Chondrocyte (in vitro differentiated cells): ENCODE results near the gene PPARG. TPM values are rescaled to one million over a fixed set of nuclear protein-coding genes. Genes with fewer than 3 reads are reported as not detected.
"Not testable (repeated sequence)": the region's sequence is repeated elsewhere in the genome, so short reads cannot be mapped to it uniquely, and the experiment has no call there.

ENCODE experiments used
- DNase-seq: peaks from one replicate; pipeline ENCODE4 v3.0.0; 2021; ENCODE audit warnings: mixed read lengths, low spot score
- H3K27ac Mint-ChIP-seq: one replicate; pipeline ENCODE4 v1.8.0; 2021; ENCODE audit warnings: mild to moderate bottlenecking, moderate library complexity, mixed read lengths; ENCODE audit not compliant: unreplicated experiment
- H3K27me3 Mint-ChIP-seq: 2 replicates; pipeline ENCODE4 v1.8.0; 2021; ENCODE audit warnings: low read depth, mixed read lengths
- H3K36me3 Mint-ChIP-seq: 2 replicates; pipeline ENCODE4 v1.8.0; 2021; ENCODE audit warnings: low read depth, mixed read lengths
- H3K4me1 Mint-ChIP-seq: 2 replicates; pipeline ENCODE4 v1.8.0; 2021; ENCODE audit warnings: low read depth, mild to moderate bottlenecking, mixed read lengths
- H3K4me3 Mint-ChIP-seq: one replicate; pipeline ENCODE4 v1.8.0; 2021; ENCODE audit warnings: mild to moderate bottlenecking, moderate library complexity, mixed read lengths; ENCODE audit not compliant: unreplicated experiment
- H3K9me3 Mint-ChIP-seq: 2 replicates; pipeline ENCODE4 v1.8.0; 2021; ENCODE audit warnings: low read depth, mixed read lengths
- total RNA-seq: library from RNA; stranded (reverse); gene quantifications from 3 replicates; pipeline ENCODE4 v1.2.1, GENCODE V29; 2021
- TF ChIP-seq, protein P1 (sequence below): fragments of 200-600 bp; sonication (generic); IDR thresholded peaks from 2 replicates; pipeline ENCODE4 v1.5.0; 2021; ENCODE audit warnings: antibody characterized with exemption, mild to moderate bottlenecking, moderate library complexity

PPARG gene
- total RNA-seq, 1 donor from 2014 or later = 9.2 TPM

DNA sequence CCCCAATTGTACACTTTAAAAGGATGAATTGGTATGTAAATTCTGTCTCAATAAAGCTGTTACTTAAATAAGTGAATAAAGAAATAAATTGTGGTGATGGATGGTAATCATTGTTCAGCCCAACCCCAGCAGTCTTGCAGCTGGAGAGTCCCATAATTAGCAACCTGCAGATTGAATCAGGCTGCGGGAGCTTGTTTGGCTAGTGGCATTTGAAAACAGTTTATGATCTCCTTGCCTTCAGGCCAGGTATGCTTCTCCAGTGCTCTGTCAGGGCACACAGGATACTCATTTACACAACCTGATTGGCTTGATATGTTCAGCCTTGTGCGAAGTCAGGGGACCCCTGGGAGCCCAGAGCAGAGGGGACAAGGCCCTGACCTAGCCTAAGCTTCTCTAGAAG is 178.9 kb downstream of the PPARG start:
- no peaks in the 10 kb centered on the region for H3K9me3 Mint-ChIP-seq
- H3K4me1 Mint-ChIP-seq = peaks cover 35% of the 10 kb centered on the region
- no peak for DNase-seq
- TF ChIP-seq, protein P1, sequence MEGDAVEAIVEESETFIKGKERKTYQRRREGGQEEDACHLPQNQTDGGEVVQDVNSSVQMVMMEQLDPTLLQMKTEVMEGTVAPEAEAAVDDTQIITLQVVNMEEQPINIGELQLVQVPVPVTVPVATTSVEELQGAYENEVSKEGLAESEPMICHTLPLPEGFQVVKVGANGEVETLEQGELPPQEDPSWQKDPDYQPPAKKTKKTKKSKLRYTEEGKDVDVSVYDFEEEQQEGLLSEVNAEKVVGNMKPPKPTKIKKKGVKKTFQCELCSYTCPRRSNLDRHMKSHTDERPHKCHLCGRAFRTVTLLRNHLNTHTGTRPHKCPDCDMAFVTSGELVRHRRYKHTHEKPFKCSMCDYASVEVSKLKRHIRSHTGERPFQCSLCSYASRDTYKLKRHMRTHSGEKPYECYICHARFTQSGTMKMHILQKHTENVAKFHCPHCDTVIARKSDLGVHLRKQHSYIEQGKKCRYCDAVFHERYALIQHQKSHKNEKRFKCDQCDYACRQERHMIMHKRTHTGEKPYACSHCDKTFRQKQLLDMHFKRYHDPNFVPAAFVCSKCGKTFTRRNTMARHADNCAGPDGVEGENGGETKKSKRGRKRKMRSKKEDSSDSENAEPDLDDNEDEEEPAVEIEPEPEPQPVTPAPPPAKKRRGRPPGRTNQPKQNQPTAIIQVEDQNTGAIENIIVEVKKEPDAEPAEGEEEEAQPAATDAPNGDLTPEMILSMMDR = no peak
- no peaks in the 10 kb centered on the region for H3K36me3 Mint-ChIP-seq
- no peak overlapping the region for H3K27ac Mint-ChIP-seq
- no peak overlapping the region for H3K4me3 Mint-ChIP-seq
- H3K27me3 Mint-ChIP-seq = no peaks in the 10 kb centered on the region

DNA sequence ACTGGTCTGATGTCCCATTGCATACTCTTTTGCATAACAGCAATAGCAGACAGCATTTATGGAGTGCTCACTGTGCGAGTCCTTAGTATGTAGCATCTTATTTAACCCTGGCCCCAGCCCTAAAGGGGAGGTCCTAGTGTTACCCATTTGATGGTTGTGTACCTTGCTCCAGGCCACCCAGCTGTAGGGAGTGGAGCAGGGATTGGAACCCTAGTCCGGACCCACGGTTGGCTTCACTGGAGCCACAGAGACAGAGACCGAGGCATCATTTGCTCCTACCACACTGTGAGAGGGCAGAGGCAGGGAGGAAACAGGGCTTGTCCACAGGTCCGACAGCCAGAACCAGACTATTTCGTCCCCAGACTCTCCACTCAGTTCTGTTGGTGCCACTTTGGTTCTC is 179.4 kb downstream of the PPARG start:
- TF ChIP-seq, protein P1 = no peak
- H3K27ac Mint-ChIP-seq = no peak overlapping the region

DNA sequence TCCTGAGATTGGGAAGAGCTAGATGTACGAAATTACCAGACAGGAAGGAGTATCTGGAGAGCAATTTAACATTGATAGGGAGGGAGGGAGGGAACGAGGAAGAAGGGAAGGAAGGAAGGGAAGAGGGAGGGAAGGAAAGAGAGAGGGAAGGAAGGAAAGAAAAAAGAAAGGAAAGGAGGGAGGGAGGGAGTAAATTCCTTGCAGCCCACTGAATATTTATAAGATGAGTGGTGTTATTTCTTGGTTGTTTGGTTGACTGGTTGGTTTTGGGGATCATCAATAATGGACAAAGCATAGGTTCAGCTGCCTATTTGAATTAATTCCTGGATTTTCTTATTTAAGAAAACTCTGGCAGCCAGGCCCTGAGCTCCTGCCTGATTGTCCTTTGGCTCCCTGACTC is 179.9 kb downstream of the PPARG start:
- TF ChIP-seq, protein P1 = no peak
- Mint-ChIP-seq H3K9me3 (no peaks in the 10 kb centered on the region), H3K27ac (no peak overlapping the region), H3K36me3 (no peaks in the 10 kb centered on the region), H3K27me3 (no peaks in the 10 kb centered on the region), H3K4me1 (peaks cover 35% of the 10 kb centered on the region), H3K4me3 (no peak overlapping the region)
- DNase-seq = no peak

More for the DNA sequence above, 179.4 kb downstream of the PPARG start:
- no peaks in the 10 kb centered on the region for H3K27me3 Mint-ChIP-seq
- no peak for DNase-seq
- H3K4me3 Mint-ChIP-seq = no peak overlapping the region
- H3K36me3 Mint-ChIP-seq = no peaks in the 10 kb centered on the region
- peaks cover 35% of the 10 kb centered on the region for H3K4me1 Mint-ChIP-seq
- H3K9me3 Mint-ChIP-seq = no peaks in the 10 kb centered on the region

DNA sequence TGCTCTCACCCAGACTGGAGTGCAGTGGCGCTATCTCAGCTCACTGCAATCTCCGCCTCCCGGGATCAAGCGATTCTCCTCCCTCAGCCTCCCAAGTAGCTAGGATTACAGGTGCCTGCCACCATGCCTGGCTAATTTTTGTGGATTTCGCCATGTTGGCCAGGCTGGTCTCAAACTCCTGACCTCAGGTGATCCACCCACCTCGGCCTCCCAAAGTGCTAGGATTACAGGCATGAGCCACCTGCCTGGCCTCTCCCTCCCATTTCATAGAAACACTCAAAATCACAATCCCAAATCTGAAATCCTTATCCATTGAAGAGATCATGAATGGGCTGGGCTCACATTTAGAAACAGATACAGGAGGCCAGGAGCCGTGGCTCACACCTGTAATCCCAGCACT is 180.4 kb downstream of the PPARG start:
- not testable (repeated sequence) for H3K36me3 Mint-ChIP-seq, DNase-seq, H3K27ac Mint-ChIP-seq, H3K27me3 Mint-ChIP-seq, H3K4me3 Mint-ChIP-seq, H3K9me3 Mint-ChIP-seq
- peaks cover 35% of the 10 kb centered on the region for H3K4me1 Mint-ChIP-seq

DNA sequence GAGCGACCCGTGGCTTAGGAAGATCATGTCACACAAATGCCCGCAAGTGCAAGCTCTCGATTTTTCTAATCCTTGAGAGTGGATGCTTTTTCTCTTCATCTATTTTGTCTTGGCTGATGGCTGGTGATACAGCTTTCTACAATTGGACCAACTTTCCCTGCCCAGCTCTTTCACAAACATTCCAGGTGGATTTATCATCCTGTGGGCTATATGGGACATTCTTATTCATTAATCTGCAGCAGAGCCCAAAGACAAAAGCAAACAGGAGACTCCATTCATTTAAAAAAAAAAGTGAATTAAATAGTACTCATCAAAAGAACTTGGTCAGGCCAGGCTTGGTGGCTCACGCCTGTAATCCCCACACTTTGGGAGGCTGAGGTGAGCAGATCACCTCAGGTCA is 181.2 kb downstream of the PPARG start:
- no peak for DNase-seq

DNA sequence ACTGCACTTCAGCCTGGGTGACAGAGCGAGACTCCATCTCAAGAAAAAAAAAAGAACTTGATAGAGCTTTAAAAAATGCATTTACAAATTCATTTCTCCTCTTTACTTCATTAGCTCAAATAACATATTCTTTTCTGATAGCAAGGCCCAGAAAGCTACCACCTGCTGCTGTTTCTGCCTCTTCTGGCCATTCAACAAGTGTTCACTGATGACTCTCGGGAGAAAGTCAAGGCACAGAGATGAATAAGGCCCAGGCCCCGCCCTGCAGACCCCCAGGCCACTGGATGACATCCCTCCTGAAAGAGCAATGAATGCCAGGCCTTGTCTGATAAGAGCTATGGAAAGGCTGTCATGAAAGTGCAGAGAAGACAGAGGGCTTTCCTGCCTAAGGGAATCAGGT is 181.8 kb downstream of the PPARG start:
- no peak for DNase-seq
- Mint-ChIP-seq H3K4me3 (no peak overlapping the region), H3K27me3 (no peaks in the 10 kb centered on the region), H3K4me1 (peaks cover 34% of the 10 kb centered on the region), H3K27ac (no peak overlapping the region), H3K36me3 (no peaks in the 10 kb centered on the region), H3K9me3 (no peaks in the 10 kb centered on the region)
- TF ChIP-seq, protein P1 = no peak

More for the DNA sequence above, 181.2 kb downstream of the PPARG start:
- H3K9me3 Mint-ChIP-seq = no peaks in the 10 kb centered on the region
- H3K36me3 Mint-ChIP-seq = no peaks in the 10 kb centered on the region
- H3K4me1 Mint-ChIP-seq = peaks cover 35% of the 10 kb centered on the region
- TF ChIP-seq, protein P1 = no peak
- H3K4me3 Mint-ChIP-seq = no peak overlapping the region
- H3K27me3 Mint-ChIP-seq = no peaks in the 10 kb centered on the region
- H3K27ac Mint-ChIP-seq = no peak overlapping the region
